HG02885 (cell line): ENCODE measurements around the gene ATXN7L3.

Source experiments
- ATAC-seq: cut with Tn5 transposase; IDR thresholded peaks from one replicate; pipeline ENCODE4 v1.9.1; 2021; ENCODE audit warnings: mild to moderate bottlenecking; ENCODE audit not compliant: unreplicated experiment, poor library complexity

ATXN7L3 gene

GRCh38 chr17:44218344-44219107 lies 18.8 kb upstream of the ATXN7L3 start:
- ATAC-seq, result peak; percentile 42

GRCh38 chr17:44217738-44218343 lies 18.2 kb upstream of the ATXN7L3 start:
- ATAC-seq, result no peak

GRCh38 chr17:44216694-44217093 lies 17.0 kb upstream of the ATXN7L3 start:
- ATAC-seq, result no peak

- ATAC-seq, result no peak
These were observed 16.5 kb upstream of the ATXN7L3 start for GRCh38 chr17:44216173-44216572.

- ATAC-seq, result no peak
These were observed 15.2 kb upstream of the ATXN7L3 start for GRCh38 chr17:44214896-44215295.

GRCh38 chr17:44214230-44214494 lies 14.5 kb upstream of the ATXN7L3 start:
- no peak for ATAC-seq

GRCh38 chr17:44213403-44214229 lies 13.9 kb upstream of the ATXN7L3 start:
- no peak for ATAC-seq

- no peak for ATAC-seq
These were observed 13.1 kb upstream of the ATXN7L3 start for GRCh38 chr17:44212507-44213402.

GRCh38 chr17:44211281-44212265 lies 11.9 kb upstream of the ATXN7L3 start:
- no peak for ATAC-seq

- peak; percentile 86 for ATAC-seq
These were observed 10.9 kb upstream of the ATXN7L3 start for GRCh38 chr17:44210342-44211192.

GRCh38 chr17:44209786-44210341 lies 10.2 kb upstream of the ATXN7L3 start:
- no peak for ATAC-seq

- ATAC-seq, result no peak
These were observed 8.1 kb upstream of the ATXN7L3 start for GRCh38 chr17:44207743-44208142.

- no peak for ATAC-seq
These were observed 7.6 kb upstream of the ATXN7L3 start for GRCh38 chr17:44207319-44207718.

- no peak for ATAC-seq
These were observed 7.1 kb upstream of the ATXN7L3 start for GRCh38 chr17:44206825-44207155.

GRCh38 chr17:44205962-44206824 lies 6.5 kb upstream of the ATXN7L3 start:
- ATAC-seq, result no peak

GRCh38 chr17:44204441-44204882 lies 4.8 kb upstream of the ATXN7L3 start:
- no peak for ATAC-seq

GRCh38 chr17:44203731-44204440 lies 4.2 kb upstream of the ATXN7L3 start:
- ATAC-seq, result no peak
